Common myeloid progenitor, CD34-positive (primary cell): ENCODE data around the gene PACS1.

Source experiments
- CTCF ChIA-PET: fragments of 350-600 bp; sonication (Branson Sonifier 250); formaldehyde crosslinking; loops from one replicate; lab custom pipeline; 2021; ENCODE audit warnings: antibody characterized with exemption; lab: Charles Lee
- POLR2A ChIA-PET: fragments of 350-600 bp; sonication (Branson Sonifier 250); formaldehyde crosslinking; loops from one replicate; lab custom pipeline; 2021; ENCODE audit warnings: antibody characterized with exemption; lab: Charles Lee
- DNase-seq, 3 donors: peaks; one replicate each; pipeline versions ENCODE4 v3.0.0 to v3.0.0-alpha.2; 2013
- H3K27ac ChIP-seq, 2 experiments: 1 replicate in 1 of 2; 2 replicates in 1 of 2; pipeline ENCODE4 v1.7.0; 2013; ENCODE audit warnings: inconsistent platforms in 2 of 2, low read length in 2 of 2, mild to moderate bottlenecking in 2 of 2, low read depth in 1 of 2, moderate library complexity in 1 of 2; ENCODE audit not compliant: severe bottlenecking in 2 of 2, insufficient read depth in 1 of 2, poor library complexity in 1 of 2
- H3K27me3 ChIP-seq, 5 experiments: replicated peaks in 2 of 5; 1 replicate in 3 of 5; 2 replicates in 2 of 5; pipeline versions ENCODE4 v1.6.1 to v1.7.0; 2013; ENCODE audit warnings: low read length in 4 of 5, mild to moderate bottlenecking in 2 of 5, moderate library complexity in 2 of 5, inconsistent platforms in 1 of 5; ENCODE audit not compliant: insufficient read depth in 5 of 5, control insufficient read depth in 4 of 5
- H3K36me3 ChIP-seq, 4 experiments: 1 replicate in 2 of 4; 2 replicates in 2 of 4; pipeline versions ENCODE4 v1.6.1 to v1.7.0; 2013; ENCODE audit warnings: low read length in 3 of 4, control low read depth in 1 of 4, mild to moderate bottlenecking in 1 of 4; ENCODE audit not compliant: control insufficient read depth in 4 of 4, insufficient read depth in 4 of 4
- H3K4me1 ChIP-seq, 4 experiments: 1 replicate in 3 of 4; 2 replicates in 1 of 4; pipeline versions ENCODE4 v1.6.1 to v1.7.1; 2013; ENCODE audit warnings: low read length in 3 of 4, mild to moderate bottlenecking in 3 of 4, control low read depth in 1 of 4, inconsistent platforms in 1 of 4, moderate library complexity in 1 of 4; ENCODE audit not compliant: control insufficient read depth in 4 of 4, insufficient read depth in 4 of 4; ENCODE audit errors: control extremely low read depth in 1 of 4
- H3K4me3 ChIP-seq, 7 experiments: 1 replicate in 4 of 7; 2 replicates in 3 of 7; pipeline versions ENCODE4 v1.5.1 to v1.7.0; 2013; ENCODE audit warnings: mild to moderate bottlenecking in 7 of 7, low read length in 6 of 7, moderate library complexity in 6 of 7, inconsistent platforms in 2 of 7, low read depth in 2 of 7, control low read depth in 1 of 7; ENCODE audit not compliant: insufficient read depth in 4 of 7, control insufficient read depth in 1 of 7; ENCODE audit errors: extremely low read depth in 1 of 7
- H3K9me3 ChIP-seq, 5 experiments: 1 replicate in 4 of 5; 2 replicates in 1 of 5; pipeline versions ENCODE4 v1.6.1 to v1.7.1; 2013; ENCODE audit warnings: low read length in 4 of 5, mild to moderate bottlenecking in 2 of 5, inconsistent platforms in 1 of 5, low read depth in 1 of 5, moderate library complexity in 1 of 5; ENCODE audit not compliant: control insufficient read depth in 4 of 5, insufficient read depth in 2 of 5; ENCODE audit errors: control extremely low read depth in 1 of 5
- WGBS: methylation state at CpG from one replicate; pipeline ENCODE4 v1.1.5; 2013; ENCODE audit not compliant: insufficient coverage; 5-methylcytosine and 5-hydroxymethylcytosine counted together

Gene PACS1

GRCh38 chr11:66192181-66192863 is 122.2 kb downstream of the PACS1 start:
- Histone ChIP-seq H3K4me3 (no peak overlapping the region), H3K27ac (no peak overlapping the region), H3K9me3 (peaks cover 0 to 4% (median 0%) of the 10 kb centered on the region in 5 experiments), H3K36me3 (peaks cover 6 to 44% (median 12%) of the 10 kb centered on the region in 4 experiments), H3K4me1 (no peaks in the 10 kb centered on the region), H3K27me3 (no peaks in the 10 kb centered on the region)
- no peak for DNase-seq
- WGBS = 96% methylated on average over 11 of the region's 11 CpGs
- ChIA-PET POLR2A (interaction anchor here (0.7 kb wide), 1 partner anchor 58 kb away, joined by 3 read pairs; no protein-coding TSS in a partner anchor), CTCF (interaction anchor here (0.6 kb wide), 2 partner anchors 37 to 203 kb away, joined by 3 read pairs; no protein-coding TSS in a partner anchor)

- no peak overlapping the region for H3K27ac ChIP-seq
- peaks cover 10 to 53% (median 15%) of the 10 kb centered on the region in 4 experiments for H3K36me3 ChIP-seq
- CTCF ChIA-PET = interaction anchor here (0.5 to 1.0 kb wide), 2 partner anchors 9 to 29 kb away, joined by 3 read pairs; no protein-coding TSS in a partner anchor
- H3K27me3 ChIP-seq = no peaks in the 10 kb centered on the region
- WGBS = no CpG with 5 or more reads among the region's 1 CpG
- no peak overlapping the region for H3K4me3 ChIP-seq
- H3K4me1 ChIP-seq = no peaks in the 10 kb centered on the region
- DNase-seq = no peak
- H3K9me3 ChIP-seq = peaks cover 0 to 3% (median 0%) of the 10 kb centered on the region in 5 experiments
- POLR2A ChIA-PET = no interaction called here
These were observed 124.3 kb downstream of the PACS1 start for GRCh38 chr11:66194391-66194790.

- WGBS = 100% methylated on average over 2 of the region's 2 CpGs
- Histone ChIP-seq H3K27me3 (no peaks in the 10 kb centered on the region), H3K4me1 (no peaks in the 10 kb centered on the region), H3K4me3 (no peak overlapping the region), H3K36me3 (peaks cover 10 to 54% (median 14%) of the 10 kb centered on the region in 4 experiments), H3K9me3 (peaks cover 0 to 15% (median 4%) of the 10 kb centered on the region in 5 experiments), H3K27ac (no peak overlapping the region)
- ChIA-PET POLR2A (no interaction called here), CTCF (interaction anchor here (1.2 kb wide), 1 partner anchor 93 kb away, joined by 3 read pairs; the partner anchor contains the start of gene YIF1A)
- no peak for DNase-seq
These were observed 125.8 kb downstream of the PACS1 start for GRCh38 chr11:66195867-66196266.

- H3K4me1 ChIP-seq = peaks cover 0 to 1% (median 0%) of the 10 kb centered on the region in 4 experiments
- H3K36me3 ChIP-seq = peaks cover 0 to 11% (median 5%) of the 10 kb centered on the region in 4 experiments
- DNase-seq = no peak
- WGBS = 92% methylated on average over 1 of the region's 3 CpGs
- no peak overlapping the region for H3K4me3 ChIP-seq
- CTCF ChIA-PET = no interaction called here
- H3K9me3 ChIP-seq = peaks cover 0 to 29% (median 10%) of the 10 kb centered on the region in 5 experiments
- H3K27ac ChIP-seq = no peak overlapping the region
- H3K27me3 ChIP-seq = no peaks in the 10 kb centered on the region
- POLR2A ChIA-PET = no interaction called here
These were observed 133.8 kb downstream of the PACS1 start for GRCh38 chr11:66203847-66204246.

- Histone ChIP-seq H3K4me3 (no peak overlapping the region), H3K36me3 (peaks cover 0 to 9% (median 3%) of the 10 kb centered on the region in 4 experiments), H3K27me3 (no peaks in the 10 kb centered on the region), H3K9me3 (peaks cover 0 to 28% (median 10%) of the 10 kb centered on the region in 5 experiments), H3K4me1 (peaks cover 0 to 7% (median 5%) of the 10 kb centered on the region in 4 experiments), H3K27ac (no peak overlapping the region)
- no peak for DNase-seq
- POLR2A ChIA-PET = no interaction called here
- WGBS = 100% methylated on average over 1 of the region's 3 CpGs
- CTCF ChIA-PET = no interaction called here
These were observed 134.3 kb downstream of the PACS1 start for GRCh38 chr11:66204412-66204811.

GRCh38 chr11:66207816-66208215 is 137.7 kb downstream of the PACS1 start:
- WGBS = 96% methylated on average over 7 of the region's 7 CpGs
- H3K27ac ChIP-seq = no peak overlapping the region
- CTCF ChIA-PET = interaction anchor here (0.9 kb wide), 1 partner anchor 57 kb away, joined by 3 read pairs; no protein-coding TSS in a partner anchor
- peaks cover 0 to 2% (median 0%) of the 10 kb centered on the region in 5 experiments for H3K9me3 ChIP-seq
- POLR2A ChIA-PET = no interaction called here
- H3K4me1 ChIP-seq = peaks cover 0 to 8% (median 6%) of the 10 kb centered on the region in 4 experiments
- H3K4me3 ChIP-seq = no peak overlapping the region
- H3K27me3 ChIP-seq = no peaks in the 10 kb centered on the region
- H3K36me3 ChIP-seq = peaks cover 3 to 24% (median 15%) of the 10 kb centered on the region in 4 experiments
- no peak for DNase-seq

- Histone ChIP-seq H3K27ac (no peak overlapping the region), H3K4me3 (no peak overlapping the region), H3K9me3 (no peaks in the 10 kb centered on the region), H3K36me3 (peaks cover 5 to 37% (median 19%) of the 10 kb centered on the region in 4 experiments), H3K4me1 (peaks cover 0 to 8% (median 6%) of the 10 kb centered on the region in 4 experiments), H3K27me3 (no peaks in the 10 kb centered on the region)
- CTCF ChIA-PET = no interaction called here
- DNase-seq = no peak
- 98% methylated on average over 7 of the region's 8 CpGs for WGBS
- POLR2A ChIA-PET = interaction anchor here (1.0 kb wide), 1 partner anchor 130 kb away, joined by 3 read pairs; no protein-coding TSS in a partner anchor
These were observed 141.0 kb downstream of the PACS1 start for GRCh38 chr11:66211100-66211499.
